Measurements from ENCODE around the gene SETD1B.

The SETD1B gene

GRCh38 chr12:121781998-121782979 is 21.5 kb upstream of the SETD1B start:
- H3K4me1 ChIP-seq = peaks cover 0 to 13% (median 11%) of the 10 kb centered on the region in 4 donors
- H3K4me3 ChIP-seq = no peak overlapping the region
- peaks cover 0 to 27% (median 0%) of the 10 kb centered on the region in 3 donors for H3K36me3 ChIP-seq
- DNase-seq = no peak
- intact Hi-C loops (cut with DNase I; ENCODE audit: low total_unique reads) = no loop called here
- H3K27me3 ChIP-seq = no peaks in the 10 kb centered on the region
- no peak for TF ChIP-seq CTCF (IDR thresholded peaks at IDR 0.05)
- no peaks in the 10 kb centered on the region for H3K9me3 ChIP-seq
- peak overlapping the region in 1 of 2 donors; percentile 22 for H3K27ac ChIP-seq

- DNase-seq = no peak
- no peak overlapping the region for H3K27ac ChIP-seq
- no peaks in the 10 kb centered on the region for H3K27me3 ChIP-seq
- peaks cover 0 to 26% (median 0%) of the 10 kb centered on the region in 3 donors for H3K36me3 ChIP-seq
- H3K4me1 ChIP-seq = peaks cover 0 to 13% (median 11%) of the 10 kb centered on the region in 4 donors
- H3K4me3 ChIP-seq = no peak overlapping the region
- intact Hi-C loops (cut with DNase I; ENCODE audit: low total_unique reads) = no loop called here
- TF ChIP-seq CTCF (IDR thresholded peaks at IDR 0.05) = no peak
- no peaks in the 10 kb centered on the region for H3K9me3 ChIP-seq
These were observed 20.0 kb upstream of the SETD1B start for GRCh38 chr12:121783766-121784165.

GRCh38 chr12:121784460-121784859 is 19.3 kb upstream of the SETD1B start:
- Histone ChIP-seq H3K36me3 (peaks cover 0 to 19% (median 0%) of the 10 kb centered on the region in 3 donors), H3K4me1 (peaks cover 0 to 13% (median 11%) of the 10 kb centered on the region in 4 donors), H3K27ac (no peak overlapping the region), H3K27me3 (no peaks in the 10 kb centered on the region), H3K9me3 (no peaks in the 10 kb centered on the region), H3K4me3 (no peak overlapping the region)
- intact Hi-C loops (cut with DNase I; ENCODE audit: low total_unique reads) = no loop called here
- no peak for DNase-seq
- no peak for TF ChIP-seq CTCF (IDR thresholded peaks at IDR 0.05)

GRCh38 chr12:121786440-121786825 is 17.4 kb upstream of the SETD1B start:
- Histone ChIP-seq H3K4me3 (no peak overlapping the region), H3K9me3 (no peaks in the 10 kb centered on the region), H3K27ac (no peak overlapping the region), H3K36me3 (peaks cover 0 to 5% (median 0%) of the 10 kb centered on the region in 3 donors), H3K4me1 (peaks cover 0 to 11% (median 8%) of the 10 kb centered on the region in 4 donors), H3K27me3 (no peaks in the 10 kb centered on the region)
- intact Hi-C loops (cut with DNase I; ENCODE audit: low total_unique reads) = no loop called here
- no peak for TF ChIP-seq CTCF (IDR thresholded peaks at IDR 0.05)
- DNase-seq = no peak

GRCh38 chr12:121787063-121788025 is 16.5 kb upstream of the SETD1B start:
- no peaks in the 10 kb centered on the region for H3K9me3 ChIP-seq
- DNase-seq = no peak
- H3K4me1 ChIP-seq = peaks cover 0 to 1% (median under 1%) of the 10 kb centered on the region in 4 donors
- H3K4me3 ChIP-seq = no peak overlapping the region
- H3K36me3 ChIP-seq = peaks cover 0 to 5% (median 0%) of the 10 kb centered on the region in 3 donors
- no peak overlapping the region for H3K27ac ChIP-seq
- intact Hi-C loops (cut with DNase I; ENCODE audit: low total_unique reads) = no loop called here
- no peaks in the 10 kb centered on the region for H3K27me3 ChIP-seq
- no peak for TF ChIP-seq CTCF (IDR thresholded peaks at IDR 0.05)

Data from tibial artery (tissue), 4 donors.